ENCODE data around the gene LDLRAP1.

The LDLRAP1 gene

DNA sequence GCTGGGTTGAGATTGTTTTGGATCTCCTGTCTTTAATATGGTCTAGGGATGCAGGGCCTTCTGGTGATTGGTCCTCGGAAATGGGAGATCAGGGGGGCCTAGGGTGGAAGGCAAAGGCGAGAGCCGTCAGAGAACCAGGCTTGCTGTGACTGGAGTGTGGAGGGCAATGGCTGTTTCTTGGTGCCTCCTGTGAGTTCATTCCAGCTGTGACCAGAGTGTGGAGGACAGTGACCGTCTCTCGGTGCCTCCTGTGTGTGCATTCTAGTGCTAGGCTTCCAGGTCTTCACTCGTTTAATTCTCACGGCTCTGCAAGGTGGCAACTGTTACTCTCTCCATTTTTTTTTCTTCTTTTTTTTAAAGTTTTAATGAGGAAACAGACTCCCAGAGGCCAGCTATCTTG, 14.1 kb downstream of the LDLRAP1 start:
- TF ChIP-seq GATA2 (IDR thresholded peaks at IDR 0.05; ENCODE audit: low read depth, low read length): no peak
- TF ChIP-seq GATA3 (IDR thresholded peaks at IDR 0.05; ENCODE audit: low read depth, low read length): no peak

DNA sequence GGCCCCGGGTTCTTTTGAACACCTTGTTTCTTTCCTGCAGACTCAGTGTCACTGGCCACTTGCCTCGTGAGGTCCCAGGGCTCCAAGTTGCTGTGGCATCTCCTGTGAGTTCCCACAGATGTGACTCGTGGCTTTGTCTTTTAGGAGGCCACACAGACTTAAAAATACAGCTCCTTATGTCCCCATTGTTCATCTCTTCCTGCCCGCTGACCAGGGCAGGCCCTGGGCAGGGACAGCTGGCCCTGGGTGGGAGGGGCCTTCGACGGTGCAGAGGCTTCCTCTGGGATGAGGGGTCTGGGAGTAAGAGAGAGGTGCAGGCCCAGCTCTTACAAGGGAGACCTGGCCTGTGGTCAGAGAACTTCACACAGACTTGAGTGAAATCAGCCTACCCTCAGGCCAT, 15.6 kb downstream of the LDLRAP1 start:
- TF ChIP-seq GATA3 (IDR thresholded peaks at IDR 0.05; ENCODE audit: low read depth, low read length) (no peak), GATA2 (IDR thresholded peaks at IDR 0.05; ENCODE audit: low read depth, low read length) (no peak)

DNA sequence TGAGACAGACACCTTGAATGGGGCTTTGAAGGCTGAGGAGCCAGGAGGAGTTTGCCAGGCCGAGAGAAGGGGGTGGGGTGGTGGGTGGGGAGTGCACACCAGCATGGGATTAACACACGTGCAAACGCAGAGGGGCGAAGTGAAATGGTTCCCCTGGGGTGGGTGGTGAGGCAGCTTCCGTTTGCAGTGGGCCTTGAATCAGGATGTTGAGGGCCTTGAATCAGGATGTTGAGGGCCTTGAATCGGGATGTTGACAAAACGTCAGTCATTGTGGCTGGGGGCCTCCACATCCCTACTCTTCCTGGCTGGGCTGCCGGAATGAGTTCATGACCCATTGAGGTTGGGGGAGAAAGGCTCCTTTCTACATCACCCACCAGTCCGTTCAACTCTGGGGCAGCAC, 16.6 kb downstream of the LDLRAP1 start:
- TF ChIP-seq GATA2 (IDR thresholded peaks at IDR 0.05; ENCODE audit: low read depth, low read length) (no peak), GATA3 (IDR thresholded peaks at IDR 0.05; ENCODE audit: low read depth, low read length) (no peak)

DNA sequence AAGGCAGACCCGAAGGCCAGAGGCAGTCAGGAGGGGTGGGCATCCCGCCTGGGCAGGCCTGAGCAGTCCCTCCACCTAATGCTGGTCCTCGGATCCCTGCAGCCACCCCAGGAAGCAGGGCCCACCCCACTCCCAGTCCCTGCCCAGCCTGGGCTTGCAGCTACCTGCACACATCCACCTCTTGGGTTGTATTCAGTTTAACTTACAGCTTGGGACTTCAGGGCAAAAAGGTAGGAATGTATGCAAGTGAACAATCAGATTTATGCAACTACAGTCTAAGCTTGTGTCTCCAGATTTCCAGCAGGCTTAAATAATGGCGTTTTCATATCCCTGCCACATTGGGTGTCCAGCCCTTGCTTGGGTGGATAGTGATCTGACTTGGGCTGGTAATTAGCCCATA, 17.4 kb downstream of the LDLRAP1 start:
- no peak for TF ChIP-seq GATA3 (IDR thresholded peaks at IDR 0.05; ENCODE audit: low read depth, low read length)
- no peak for TF ChIP-seq GATA2 (IDR thresholded peaks at IDR 0.05; ENCODE audit: low read depth, low read length)

DNA sequence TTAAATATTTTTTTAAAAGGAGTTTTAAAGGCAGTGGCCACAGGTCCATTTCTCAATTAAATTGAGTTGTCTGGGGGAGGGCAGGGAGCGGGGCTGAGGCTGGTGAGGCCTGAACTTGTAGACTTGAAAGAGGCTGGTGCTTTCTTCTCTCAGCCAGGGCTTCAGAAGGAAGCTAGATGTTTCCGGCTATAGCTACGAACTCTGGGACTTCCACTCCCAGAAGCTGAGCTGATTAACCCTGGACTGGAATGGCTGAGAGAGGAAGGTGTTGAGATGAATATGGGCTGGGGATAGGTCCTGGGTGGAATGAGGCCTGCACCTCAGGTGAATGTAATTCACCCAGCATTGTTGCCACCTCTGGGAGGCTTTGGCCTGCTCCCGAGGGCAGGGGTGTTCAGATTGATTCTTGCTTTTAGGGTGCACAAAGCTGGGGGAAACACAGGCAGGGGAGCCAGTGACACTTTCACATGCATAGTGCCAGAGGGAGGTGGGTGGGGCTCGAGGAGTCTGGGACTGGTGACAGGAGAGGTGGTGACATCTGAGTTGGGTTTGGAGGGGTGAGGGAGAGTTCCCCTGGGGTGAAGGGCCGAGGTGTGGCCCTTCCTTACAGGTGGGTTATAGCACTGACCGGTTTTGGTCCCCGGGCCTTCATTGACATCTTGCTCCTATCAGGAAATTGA, 18.2 kb downstream of the LDLRAP1 start:
- TF ChIP-seq GATA3 (IDR thresholded peaks at IDR 0.05; ENCODE audit: low read depth, low read length) (no peak), GATA2 (IDR thresholded peaks at IDR 0.05; ENCODE audit: low read depth, low read length) (no peak)

DNA sequence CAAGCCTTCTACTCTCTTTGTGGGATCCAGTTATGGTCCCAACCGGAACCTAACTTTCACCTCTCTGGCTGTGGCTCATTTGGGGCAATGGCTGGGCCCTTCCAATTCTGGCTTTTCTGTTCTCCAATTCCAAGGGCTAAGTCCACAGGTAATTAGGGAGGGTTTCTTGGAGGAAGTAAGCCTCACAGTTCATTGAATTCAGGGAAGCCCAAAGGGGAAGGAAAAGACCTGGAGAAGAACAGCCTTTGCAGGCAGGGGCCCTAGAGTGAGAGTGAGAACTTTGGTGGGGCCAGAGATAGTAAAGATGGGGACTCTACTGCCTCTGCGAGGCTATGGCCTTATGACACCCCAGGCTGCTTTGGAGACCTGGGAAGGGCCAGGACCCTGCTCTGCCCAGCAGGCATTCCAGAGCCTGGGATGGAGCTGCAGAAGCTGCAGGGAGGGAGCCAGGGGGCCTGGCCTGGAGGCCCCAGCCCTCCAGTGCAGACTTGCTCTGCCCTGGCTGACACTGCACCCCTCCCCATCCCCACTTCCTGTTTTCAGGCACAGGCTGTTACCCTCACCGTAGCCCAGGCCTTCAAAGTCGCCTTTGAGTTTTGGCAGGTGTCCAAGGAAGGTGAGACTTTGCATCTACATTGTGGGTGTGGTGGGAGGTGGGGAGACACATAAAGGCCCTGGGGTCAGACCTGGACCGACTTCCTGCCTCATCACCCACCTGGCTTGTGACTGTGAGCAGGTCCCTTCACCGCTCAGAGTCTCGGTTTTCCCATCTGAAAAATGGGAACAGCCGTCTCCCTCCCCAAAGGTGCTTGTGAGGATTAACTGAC, 18.9 kb downstream of the LDLRAP1 start:
- TF ChIP-seq GATA2 (IDR thresholded peaks at IDR 0.05; ENCODE audit: low read depth, low read length) (no peak), GATA3 (IDR thresholded peaks at IDR 0.05; ENCODE audit: low read depth, low read length) (no peak)

DNA sequence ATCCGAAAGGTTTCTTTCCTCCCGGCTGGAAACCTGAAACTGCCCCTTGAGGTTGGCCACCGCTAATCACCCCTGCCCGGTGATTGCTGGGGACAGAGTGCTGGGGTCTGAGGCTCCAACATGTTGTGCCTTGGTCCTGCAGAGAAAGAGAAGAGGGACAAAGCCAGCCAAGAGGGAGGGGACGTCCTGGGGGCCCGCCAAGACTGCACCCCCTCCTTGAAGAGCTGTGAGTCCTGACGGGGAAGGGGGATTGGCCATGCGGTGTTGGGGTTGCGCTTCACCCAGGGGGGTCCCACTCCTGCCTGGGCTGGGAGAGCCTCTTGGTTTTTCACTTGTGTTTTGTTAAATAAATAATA, 19.5 kb downstream of the LDLRAP1 start:
- TF ChIP-seq GATA2 (IDR thresholded peaks at IDR 0.05; ENCODE audit: low read depth, low read length) (no peak), GATA3 (IDR thresholded peaks at IDR 0.05; ENCODE audit: low read depth, low read length) (no peak)

DNA sequence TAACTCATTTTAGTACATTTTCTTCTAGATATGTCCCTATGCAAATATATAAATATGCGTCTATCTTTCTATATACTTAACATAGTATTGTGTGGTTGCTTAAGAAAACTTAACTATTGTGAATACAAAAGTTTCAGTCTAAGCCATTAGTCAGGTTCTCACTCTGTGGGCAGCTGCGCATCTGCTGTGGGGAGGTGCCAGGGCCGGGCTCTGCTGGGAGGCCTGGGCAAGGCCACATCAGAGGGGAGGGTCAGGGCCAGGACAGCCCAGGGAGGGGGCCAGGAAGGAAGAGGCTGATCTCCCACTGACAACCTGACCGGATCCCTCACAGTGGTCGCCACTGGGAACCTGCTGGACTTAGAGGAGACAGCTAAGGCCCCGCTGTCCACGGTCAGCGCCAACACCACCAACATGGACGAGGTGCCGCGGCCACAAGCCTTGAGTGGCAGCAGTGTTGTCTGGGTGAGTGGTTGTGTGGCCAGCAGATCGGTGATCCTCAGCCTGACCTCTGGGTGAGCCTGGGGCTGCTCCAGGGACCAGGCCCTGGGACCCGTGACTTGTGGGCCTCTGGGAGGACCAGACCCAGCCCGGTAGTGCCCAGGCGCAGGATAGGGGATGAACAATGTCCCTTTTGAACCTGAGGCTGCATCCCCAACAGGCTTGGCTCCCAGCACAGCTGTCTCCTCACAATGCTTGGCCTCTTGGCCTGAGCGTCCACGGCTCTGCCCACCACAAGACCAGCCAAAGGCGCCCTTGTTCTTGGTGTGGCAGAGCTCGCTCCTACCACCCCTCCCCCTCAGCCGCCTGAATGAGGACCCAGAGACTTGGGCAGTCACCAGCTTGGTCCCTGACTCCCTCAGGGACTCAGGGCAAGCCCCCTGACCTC, 20.2 kb downstream of the LDLRAP1 start:
- TF ChIP-seq GATA2 (IDR thresholded peaks at IDR 0.05; ENCODE audit: low read depth, low read length): no peak
- no peak for TF ChIP-seq GATA3 (IDR thresholded peaks at IDR 0.05; ENCODE audit: low read depth, low read length)

DNA sequence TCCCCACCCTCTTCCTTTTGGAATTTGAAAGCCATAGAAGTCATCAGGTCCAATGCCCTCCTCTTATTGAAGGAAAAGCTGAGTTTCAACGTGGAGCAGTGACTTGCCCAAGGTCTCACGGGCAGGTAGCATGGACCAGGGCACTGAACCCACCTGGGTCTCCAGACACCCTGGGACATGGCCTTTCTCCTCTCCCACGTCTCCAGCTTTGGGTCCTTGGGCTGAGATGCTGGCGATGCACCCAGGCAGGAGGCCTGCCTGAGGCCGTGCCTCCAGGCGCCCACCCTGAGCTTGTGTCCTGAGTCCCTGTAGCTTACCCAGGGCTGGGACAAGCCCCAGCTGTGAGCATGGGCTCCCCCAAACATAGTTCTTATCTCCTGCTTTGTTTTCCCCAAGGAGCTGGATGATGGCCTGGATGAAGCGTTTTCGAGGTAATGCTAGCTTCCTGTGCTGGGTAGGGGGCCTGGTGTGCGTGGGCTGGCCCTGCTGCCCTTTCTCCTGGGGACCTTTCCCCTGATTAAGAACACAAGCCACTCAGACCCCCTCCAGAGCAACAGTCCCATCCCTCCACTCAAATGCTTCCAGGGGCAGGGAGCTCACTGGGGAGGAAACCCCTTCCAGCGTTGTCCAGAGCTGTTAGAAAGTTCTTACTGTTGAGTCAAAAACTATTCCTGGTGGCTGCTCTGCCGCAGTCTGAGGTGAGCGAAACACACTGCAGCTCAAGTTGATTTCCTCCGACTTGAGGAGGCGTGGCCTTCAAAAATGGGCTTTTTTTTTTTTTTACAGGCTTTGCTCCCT, 21.6 kb downstream of the LDLRAP1 start:
- TF ChIP-seq GATA2 (IDR thresholded peaks at IDR 0.05; ENCODE audit: low read depth, low read length) (no peak), GATA3 (IDR thresholded peaks at IDR 0.05; ENCODE audit: low read depth, low read length) (no peak)

DNA sequence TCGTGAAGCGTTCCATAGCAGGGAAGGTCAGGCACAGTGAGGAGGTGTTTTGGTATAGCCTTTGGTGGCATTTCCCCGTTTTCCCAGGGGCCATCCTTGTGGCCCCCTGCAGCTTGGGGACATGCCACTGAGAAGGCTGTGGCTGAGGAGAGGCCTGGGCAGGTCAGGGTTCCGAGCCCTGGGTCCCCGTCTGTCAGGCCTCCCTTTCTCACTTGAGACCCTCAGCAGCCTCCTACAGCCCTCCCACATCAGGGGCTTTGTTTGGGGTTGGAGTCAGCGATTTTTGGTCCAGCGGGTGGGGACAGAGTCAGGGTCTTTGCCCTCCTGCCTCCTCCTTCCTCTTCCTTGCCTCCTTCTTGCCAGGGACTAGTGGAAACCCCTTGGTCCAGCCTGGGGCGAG, 22.2 kb downstream of the LDLRAP1 start:
- no peak for TF ChIP-seq GATA2 (IDR thresholded peaks at IDR 0.05; ENCODE audit: low read depth, low read length)
- TF ChIP-seq GATA3 (IDR thresholded peaks at IDR 0.05; ENCODE audit: low read depth, low read length): no peak

DNA sequence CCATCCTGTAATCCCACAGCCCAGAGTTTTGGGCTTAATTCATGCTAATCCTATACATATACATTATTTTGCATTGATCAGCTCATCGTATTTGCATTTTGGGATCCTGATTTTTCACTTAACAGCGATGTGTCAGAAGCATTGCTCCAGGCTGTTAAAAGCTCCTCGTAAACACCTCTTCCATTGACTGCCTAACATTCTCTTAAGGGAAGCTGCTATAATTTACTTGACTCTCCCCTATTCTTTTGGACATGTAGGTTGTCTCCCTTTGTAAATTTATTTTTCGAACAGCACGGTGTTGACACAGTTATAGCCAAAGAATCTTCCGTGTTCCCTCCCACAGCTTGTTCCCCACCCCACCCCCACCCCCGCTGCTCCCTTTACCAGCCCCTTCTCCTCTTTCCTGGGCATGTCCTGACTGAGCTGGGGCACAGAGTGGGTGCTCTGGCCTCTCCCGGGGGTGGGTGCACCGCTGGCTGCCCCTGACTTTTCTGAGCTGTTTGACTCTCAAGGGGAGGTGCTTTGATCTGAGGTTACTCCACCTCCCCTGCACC, 22.8 kb downstream of the LDLRAP1 start:
- TF ChIP-seq GATA3 (IDR thresholded peaks at IDR 0.05; ENCODE audit: low read depth, low read length) (no peak), GATA2 (IDR thresholded peaks at IDR 0.05; ENCODE audit: low read depth, low read length) (no peak)

DNA sequence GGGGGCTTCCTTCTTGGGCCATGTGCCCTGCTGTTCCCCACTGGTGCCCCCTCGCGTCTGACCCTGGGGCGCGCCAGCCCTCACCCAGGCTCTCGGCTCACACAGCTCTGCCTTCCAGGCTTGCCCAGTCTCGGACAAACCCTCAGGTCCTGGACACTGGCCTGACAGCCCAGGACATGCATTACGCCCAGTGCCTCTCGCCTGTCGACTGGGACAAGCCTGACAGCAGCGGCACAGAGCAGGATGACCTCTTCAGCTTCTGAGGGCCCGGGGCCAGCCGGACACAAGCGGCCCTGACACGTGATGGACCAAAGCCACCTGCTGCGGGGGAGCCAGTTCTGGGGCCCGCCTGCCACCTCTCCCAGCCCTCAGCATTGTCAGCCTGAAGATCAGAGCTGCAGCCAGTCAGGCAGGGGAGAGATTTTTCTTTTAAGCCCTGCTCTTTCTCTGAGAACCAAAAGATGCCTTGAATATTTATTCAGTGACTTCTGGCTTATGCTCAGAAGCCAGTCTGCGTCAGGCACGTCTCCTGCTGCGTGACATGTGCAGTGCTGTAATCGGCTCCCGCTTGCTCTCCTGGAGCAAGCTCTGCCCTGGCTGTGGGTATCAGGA, 23.4 kb downstream of the LDLRAP1 start:
- TF ChIP-seq GATA2 (IDR thresholded peaks at IDR 0.05; ENCODE audit: low read depth, low read length) (no peak), GATA3 (IDR thresholded peaks at IDR 0.05; ENCODE audit: low read depth, low read length) (no peak)

DNA sequence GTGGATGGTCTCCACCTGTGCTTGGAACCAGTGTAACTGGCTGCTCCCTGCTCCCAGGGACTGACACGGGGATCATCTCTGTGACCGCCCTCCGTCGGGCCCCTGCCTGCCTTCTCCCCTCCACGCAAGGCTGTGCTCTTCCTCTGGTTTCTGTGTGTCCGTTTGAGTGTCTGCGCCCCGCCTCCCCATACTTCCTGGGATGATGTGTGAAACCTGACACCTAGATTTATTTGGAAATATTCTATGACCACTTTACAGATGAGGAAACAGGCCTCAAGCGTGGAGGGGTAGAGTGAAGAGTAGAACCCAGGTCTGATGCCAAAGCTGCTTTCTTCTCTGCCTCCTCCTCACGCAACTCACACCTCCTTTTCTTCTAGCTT, 24.3 kb downstream of the LDLRAP1 start:
- TF ChIP-seq GATA2 (IDR thresholded peaks at IDR 0.05; ENCODE audit: low read depth, low read length) (no peak), GATA3 (IDR thresholded peaks at IDR 0.05; ENCODE audit: low read depth, low read length) (no peak)
